GM12878 (cell line): ENCODE measurements around the gene LST1. TPM values are rescaled to one million over a fixed set of nuclear protein-coding genes. Genes with fewer than 3 reads are reported as not detected.

Source experiments
- ATAC-seq: fragments of 200-7000 bp; cut with Tn5 transposase; 3 replicates; pipeline ENCODE4 v1.9.1; 2020; ENCODE audit warnings: mild to moderate bottlenecking, moderate library complexity
- BruUV-seq: library from RNA; stranded (reverse); fragments of 400-500 nt; replicated peaks from 2 replicates; lab custom pipeline; 2021; lab: Mats Ljungman, UMichigan
- CTCF ChIA-PET: fragments of 300-600 bp; sonication (Branson Sonifier 250); formaldehyde crosslinking; extraction: SDS; loops from one replicate; lab custom pipeline; 2021; ENCODE audit warnings: inconsistent platforms; lab: Yijun Ruan, JAX
- POLR2A ChIA-PET: fragments of 350-600 bp; formaldehyde crosslinking; extraction: SDS; loops from one replicate; lab custom pipeline; 2021; ENCODE audit warnings: inconsistent platforms; lab: Charles Lee
- RAD21 ChIA-PET: fragments of 300-600 bp; sonication (Branson Sonifier 250); formaldehyde crosslinking; loops from one replicate; lab custom pipeline; 2023; ENCODE audit warnings: antibody characterized with exemption; ENCODE audit not compliant: unreplicated experiment; lab: Charles Lee
- SMC1A ChIA-PET: fragments of 300-600 bp; sonication (Branson Sonifier 250); formaldehyde crosslinking; loops from one replicate; lab custom pipeline; 2023; ENCODE audit not compliant: unreplicated experiment, uncharacterized antibody; lab: Charles Lee
- DNase-seq: peaks from one replicate; pipeline ENCODE4 v3.0.0-alpha.2; 2011; ENCODE audit warnings: low read depth, low spot score
- FAIRE-seq: peaks from 3 replicates; lab custom pipeline; 2011; peaks lifted over from hg19 to GRCh38; lab: Jason Lieb, UNC
- H2AFZ ChIP-seq: 2 replicates; pipeline ENCODE4 v1.6.0; 2011; ENCODE audit warnings: low read depth, low read length, control low read depth; ENCODE audit not compliant: control insufficient read depth
- H3K27ac ChIP-seq: 2 replicates; pipeline ENCODE4 v1.5.1; 2011; ENCODE audit warnings: control low read depth; ENCODE audit not compliant: control insufficient read depth, insufficient read depth
- H3K27me3 ChIP-seq, 2 experiments: replicated peaks in 1 of 2; 2 replicates each; pipeline versions ENCODE4 v1.6.0 to v1.6.1; 2011; ENCODE audit warnings: low read length in 1 of 2; ENCODE audit not compliant: control insufficient read depth in 2 of 2, insufficient read depth in 2 of 2
- H3K36me3 ChIP-seq, 2 experiments: 2 replicates each; pipeline ENCODE4 v1.5.1; 2011; ENCODE audit warnings: low read length in 1 of 2; ENCODE audit not compliant: control insufficient read depth in 2 of 2, insufficient read depth in 2 of 2
- H3K4me1 ChIP-seq: 2 replicates; pipeline ENCODE4 v1.6.1; 2011; ENCODE audit warnings: mild to moderate bottlenecking, low read length, moderate library complexity, mixed read lengths; ENCODE audit not compliant: control insufficient read depth, insufficient read depth
- H3K4me2 ChIP-seq: 2 replicates; pipeline ENCODE4 v1.6.0; 2011; ENCODE audit warnings: control low read depth; ENCODE audit not compliant: control insufficient read depth, insufficient read depth
- H3K4me3 ChIP-seq: fragments of 200-600 bp; sonication (generic); 2 replicates; pipeline ENCODE4 v1.5.1; 2016
- H3K79me2 ChIP-seq: 2 replicates; pipeline ENCODE4 v1.6.0; 2011; ENCODE audit warnings: low read length; ENCODE audit not compliant: control insufficient read depth, insufficient read depth
- H3K9ac ChIP-seq: 2 replicates; pipeline ENCODE4 v1.8.0; 2011; ENCODE audit warnings: low read length, control low read depth, mixed read lengths; ENCODE audit not compliant: control insufficient read depth, insufficient read depth
- H3K9me3 ChIP-seq: replicated peaks from 3 replicates; pipeline ENCODE4 v1.5.1; 2011; ENCODE audit warnings: mild to moderate bottlenecking, low read length; ENCODE audit not compliant: control insufficient read depth, insufficient read depth
- H4K20me1 ChIP-seq: 2 replicates; pipeline ENCODE4 v1.6.0; 2011; ENCODE audit not compliant: control insufficient read depth, insufficient read depth
- CHD2 ChIP-seq: IDR thresholded peaks from 2 replicates; pipeline ENCODE4 v1.6.1; 2011; ENCODE audit warnings: low read depth, low read length, improper control_type of control experiment, borderline replicate concordance
- EED ChIP-seq: sonication (generic); IDR thresholded peaks from 2 replicates; pipeline ENCODE4 v1.6.1; 2016; ENCODE audit warnings: antibody characterized with exemption, low read depth
- MTA2 ChIP-seq: fragments of 450-650 bp; IDR thresholded peaks from 2 replicates; pipeline ENCODE4 v1.6.1; 2016; ENCODE audit warnings: low read depth, mild to moderate bottlenecking, moderate library complexity
- MXI1 ChIP-seq: fragments of 150-350 bp; IDR thresholded peaks from 2 replicates; pipeline ENCODE4 v1.6.1; 2011; ENCODE audit warnings: low read depth, mild to moderate bottlenecking, inconsistent platforms, low read length, improper control_type of control experiment
- PAX5 ChIP-seq: IDR thresholded peaks from 2 replicates; pipeline ENCODE4 v1.6.1; 2011; ENCODE audit warnings: low read depth, low read length, borderline replicate concordance
- SMC3 ChIP-seq: IDR thresholded peaks from 2 replicates; pipeline ENCODE4 v1.6.1; 2011; ENCODE audit warnings: low read length, improper control_type of control experiment, borderline replicate concordance
- SREBF1 ChIP-seq: IDR thresholded peaks from 2 replicates; pipeline ENCODE4 v1.6.1; 2012; ENCODE audit warnings: mild to moderate bottlenecking, low read length
- SRF ChIP-seq, 2 experiments: IDR thresholded peaks; 2 replicates each; pipeline ENCODE4 v1.6.1; 2011; ENCODE audit warnings: low read depth in 2 of 2, low read length in 2 of 2, mild to moderate bottlenecking in 1 of 2, moderate library complexity in 1 of 2
- ZBED1 ChIP-seq: IDR thresholded peaks from 2 replicates; pipeline ENCODE4 v1.6.1; 2016; ENCODE audit warnings: borderline replicate concordance
- WGBS: methylation state at CpG from one replicate; pipeline ENCODE4 v1.1.6; 2016; ENCODE audit warnings: low lambda C conversion rate; ENCODE audit not compliant: insufficient replicate concordance, insufficient coverage; ENCODE audit errors: missing lambda C conversion rate; 5-methylcytosine and 5-hydroxymethylcytosine counted together
- in situ Hi-C: fragments of 300-500 bp; cut with MboI; formaldehyde crosslinking; loops from 9 replicates; pipeline ENCODE4 v1.14.3; 2018; ENCODE audit warnings: mixed read lengths
- intact Hi-C: fragments of 100-400 bp; cut with micrococcal nuclease; formaldehyde crosslinking; loops from one replicate; pipeline ENCODE4 v1.14.2; 2022; ENCODE audit not compliant: unreplicated experiment
- polyA plus RNA-seq, 11 experiments: library from polyadenylated mRNA; depleted of rRNA in 4 of 11; unstranded in 6 of 11; stranded (reverse) in 5 of 11; fragments of >200 nt; fragmentation: Nextera tagmentation in 4 of 11; fragmentation: Illumina TruSeq in 1 of 11; extraction: Ambion mirVana in 4 of 11; extraction: Trizol in 1 of 11; gene quantifications; 1 replicate in 1 of 11; 2 replicates in 10 of 11; pipeline versions ENCODE4 v1.2.1 to v1.2.3, GENCODE V29; 2011 to 2016; ENCODE audit warnings: inconsistent platforms in 2 of 11, missing spikeins in 2 of 11, low read depth in 1 of 11
- total RNA-seq, 4 experiments: library from RNA; depleted of rRNA in 3 of 4; stranded (reverse); fragments of >200 nt in 3 of 4; fragmentation: Illumina TruSeq in 1 of 4; extraction: Trizol in 1 of 4; gene quantifications; 2 replicates each; pipeline versions ENCODE4 v1.2.1 to v1.2.3, GENCODE V29; 2013 to 2021
- TF ChIP-seq, protein P1 (sequence below): IDR thresholded peaks from 2 replicates; pipeline ENCODE4 v1.6.1; 2012; ENCODE audit warnings: low read length, inconsistent platforms
- TF ChIP-seq, protein P2 (sequence below): IDR thresholded peaks from 2 replicates; pipeline ENCODE4 v1.6.1; 2011; ENCODE audit warnings: mild to moderate bottlenecking, low read depth, low read length, moderate library complexity; ENCODE audit not compliant: insufficient replicate concordance
- TF ChIP-seq, protein P3 (sequence below): fragments of 450-650 bp; IDR thresholded peaks from 2 replicates; pipeline ENCODE4 v1.6.1; 2017; ENCODE audit warnings: antibody characterized with exemption, mild to moderate bottlenecking, moderate library complexity
- TF ChIP-seq, protein P4 (sequence below): IDR thresholded peaks from 2 replicates; pipeline ENCODE4 v1.6.1; 2011; ENCODE audit warnings: low read depth, low read length, improper control_type of control experiment, borderline replicate concordance
- TF ChIP-seq, protein P5 (sequence below): fragments of 450-650 bp; formaldehyde crosslinking; IDR thresholded peaks from 2 replicates; pipeline ENCODE4 v1.4.0; 2020; ENCODE audit warnings: mild to moderate bottlenecking, moderate library complexity

The LST1 gene
- total and polyA plus RNA-seq, 10 of the 15 experiments (the other 5 are each of a cell fraction or from before 2014, with no cell fraction given): 4.1 to 35.5 (median 16.4) TPM

DNA sequence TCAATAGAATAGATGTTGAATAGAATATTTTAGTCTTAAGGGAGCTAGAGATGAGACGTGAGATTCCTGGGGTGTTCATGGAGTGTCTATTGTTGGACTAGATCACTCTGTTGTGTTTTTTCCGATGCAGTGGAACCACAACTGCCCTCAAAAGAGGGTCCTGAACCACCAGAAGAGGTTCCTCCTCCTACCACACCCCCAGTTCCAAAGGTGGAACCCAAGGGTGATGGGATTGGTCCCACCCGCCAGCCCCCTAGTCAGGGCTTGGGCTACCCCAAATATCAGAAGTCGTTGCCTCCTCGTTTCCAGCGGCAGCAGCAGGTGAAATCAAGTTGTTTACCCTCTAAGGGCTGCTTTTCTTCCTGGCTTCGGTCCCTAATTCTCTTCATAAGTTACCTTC, 42.9 kb downstream of the LST1 start:
- no peaks in the 10 kb centered on the region for H3K27me3 ChIP-seq
- H3K4me3 ChIP-seq: no peak overlapping the region
- H3K9me3 ChIP-seq: no peaks in the 10 kb centered on the region
- DNase-seq: no peak
- no TSS peak for BruUV-seq
- no peaks in the 10 kb centered on the region for H3K4me1 ChIP-seq
- H3K9ac ChIP-seq: no peak overlapping the region
- ChIA-PET CTCF (interaction anchor here (0.8 to 1.0 kb wide), 2 partner anchors 23 to 30 kb away, joined by 3 read pairs; no protein-coding TSS in a partner anchor), RAD21 (no interaction called here), SMC1A (interaction anchor here (1.2 kb wide), 1 partner anchor 11 kb away, joined by 4 read pairs; no protein-coding TSS in a partner anchor), POLR2A (interaction anchor here (0.5 to 1.5 kb wide), 2 partner anchors 10 to 28 kb away, joined by 3 read pairs; no protein-coding TSS in a partner anchor)
- intact Hi-C loops (no loop called here), in situ Hi-C loops (no loop called here)
- no peak overlapping the region for H3K27ac ChIP-seq
- no peak for FAIRE-seq
- H2AFZ ChIP-seq: no peak overlapping the region
- ATAC-seq: no peak
- peaks cover 5% of the 10 kb centered on the region for H3K79me2 ChIP-seq
- peaks cover 51 to 69% of the 10 kb centered on the region in 2 experiments for H3K36me3 ChIP-seq
- no peak overlapping the region for H3K4me2 ChIP-seq
- no peaks in the 10 kb centered on the region for H4K20me1 ChIP-seq
- WGBS: 84% methylated on average over 7 of the region's 7 CpGs
- TF ChIP-seq, protein P1, sequence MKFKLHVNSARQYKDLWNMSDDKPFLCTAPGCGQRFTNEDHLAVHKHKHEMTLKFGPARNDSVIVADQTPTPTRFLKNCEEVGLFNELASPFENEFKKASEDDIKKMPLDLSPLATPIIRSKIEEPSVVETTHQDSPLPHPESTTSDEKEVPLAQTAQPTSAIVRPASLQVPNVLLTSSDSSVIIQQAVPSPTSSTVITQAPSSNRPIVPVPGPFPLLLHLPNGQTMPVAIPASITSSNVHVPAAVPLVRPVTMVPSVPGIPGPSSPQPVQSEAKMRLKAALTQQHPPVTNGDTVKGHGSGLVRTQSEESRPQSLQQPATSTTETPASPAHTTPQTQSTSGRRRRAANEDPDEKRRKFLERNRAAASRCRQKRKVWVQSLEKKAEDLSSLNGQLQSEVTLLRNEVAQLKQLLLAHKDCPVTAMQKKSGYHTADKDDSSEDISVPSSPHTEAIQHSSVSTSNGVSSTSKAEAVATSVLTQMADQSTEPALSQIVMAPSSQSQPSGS: no peak
- TF ChIP-seq, protein P2, sequence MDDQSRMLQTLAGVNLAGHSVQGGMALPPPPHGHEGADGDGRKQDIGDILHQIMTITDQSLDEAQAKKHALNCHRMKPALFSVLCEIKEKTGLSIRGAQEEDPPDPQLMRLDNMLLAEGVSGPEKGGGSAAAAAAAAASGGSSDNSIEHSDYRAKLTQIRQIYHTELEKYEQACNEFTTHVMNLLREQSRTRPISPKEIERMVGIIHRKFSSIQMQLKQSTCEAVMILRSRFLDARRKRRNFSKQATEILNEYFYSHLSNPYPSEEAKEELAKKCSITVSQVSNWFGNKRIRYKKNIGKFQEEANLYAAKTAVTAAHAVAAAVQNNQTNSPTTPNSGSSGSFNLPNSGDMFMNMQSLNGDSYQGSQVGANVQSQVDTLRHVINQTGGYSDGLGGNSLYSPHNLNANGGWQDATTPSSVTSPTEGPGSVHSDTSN: no peak
- no peak for TF ChIP-seq EED
- no peak for TF ChIP-seq CHD2
- TF ChIP-seq SMC3: no peak
- TF ChIP-seq SRF (IDR thresholded peaks at IDR 0.05; ENCODE audit: low read depth in 2 of 2, low read length in 2 of 2): no peak
- no peak for TF ChIP-seq ZBED1
- TF ChIP-seq SREBF1: no peak
- TF ChIP-seq, protein P3, sequence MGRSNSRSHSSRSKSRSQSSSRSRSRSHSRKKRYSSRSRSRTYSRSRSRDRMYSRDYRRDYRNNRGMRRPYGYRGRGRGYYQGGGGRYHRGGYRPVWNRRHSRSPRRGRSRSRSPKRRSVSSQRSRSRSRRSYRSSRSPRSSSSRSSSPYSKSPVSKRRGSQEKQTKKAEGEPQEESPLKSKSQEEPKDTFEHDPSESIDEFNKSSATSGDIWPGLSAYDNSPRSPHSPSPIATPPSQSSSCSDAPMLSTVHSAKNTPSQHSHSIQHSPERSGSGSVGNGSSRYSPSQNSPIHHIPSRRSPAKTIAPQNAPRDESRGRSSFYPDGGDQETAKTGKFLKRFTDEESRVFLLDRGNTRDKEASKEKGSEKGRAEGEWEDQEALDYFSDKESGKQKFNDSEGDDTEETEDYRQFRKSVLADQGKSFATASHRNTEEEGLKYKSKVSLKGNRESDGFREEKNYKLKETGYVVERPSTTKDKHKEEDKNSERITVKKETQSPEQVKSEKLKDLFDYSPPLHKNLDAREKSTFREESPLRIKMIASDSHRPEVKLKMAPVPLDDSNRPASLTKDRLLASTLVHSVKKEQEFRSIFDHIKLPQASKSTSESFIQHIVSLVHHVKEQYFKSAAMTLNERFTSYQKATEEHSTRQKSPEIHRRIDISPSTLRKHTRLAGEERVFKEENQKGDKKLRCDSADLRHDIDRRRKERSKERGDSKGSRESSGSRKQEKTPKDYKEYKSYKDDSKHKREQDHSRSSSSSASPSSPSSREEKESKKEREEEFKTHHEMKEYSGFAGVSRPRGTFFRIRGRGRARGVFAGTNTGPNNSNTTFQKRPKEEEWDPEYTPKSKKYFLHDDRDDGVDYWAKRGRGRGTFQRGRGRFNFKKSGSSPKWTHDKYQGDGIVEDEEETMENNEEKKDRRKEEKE: no peak
- no peak for TF ChIP-seq MXI1
- TF ChIP-seq PAX5: no peak
- TF ChIP-seq MTA2: no peak
- TF ChIP-seq, protein P4, sequence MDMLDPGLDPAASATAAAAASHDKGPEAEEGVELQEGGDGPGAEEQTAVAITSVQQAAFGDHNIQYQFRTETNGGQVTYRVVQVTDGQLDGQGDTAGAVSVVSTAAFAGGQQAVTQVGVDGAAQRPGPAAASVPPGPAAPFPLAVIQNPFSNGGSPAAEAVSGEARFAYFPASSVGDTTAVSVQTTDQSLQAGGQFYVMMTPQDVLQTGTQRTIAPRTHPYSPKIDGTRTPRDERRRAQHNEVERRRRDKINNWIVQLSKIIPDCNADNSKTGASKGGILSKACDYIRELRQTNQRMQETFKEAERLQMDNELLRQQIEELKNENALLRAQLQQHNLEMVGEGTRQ: no peak
- TF ChIP-seq, protein P5, sequence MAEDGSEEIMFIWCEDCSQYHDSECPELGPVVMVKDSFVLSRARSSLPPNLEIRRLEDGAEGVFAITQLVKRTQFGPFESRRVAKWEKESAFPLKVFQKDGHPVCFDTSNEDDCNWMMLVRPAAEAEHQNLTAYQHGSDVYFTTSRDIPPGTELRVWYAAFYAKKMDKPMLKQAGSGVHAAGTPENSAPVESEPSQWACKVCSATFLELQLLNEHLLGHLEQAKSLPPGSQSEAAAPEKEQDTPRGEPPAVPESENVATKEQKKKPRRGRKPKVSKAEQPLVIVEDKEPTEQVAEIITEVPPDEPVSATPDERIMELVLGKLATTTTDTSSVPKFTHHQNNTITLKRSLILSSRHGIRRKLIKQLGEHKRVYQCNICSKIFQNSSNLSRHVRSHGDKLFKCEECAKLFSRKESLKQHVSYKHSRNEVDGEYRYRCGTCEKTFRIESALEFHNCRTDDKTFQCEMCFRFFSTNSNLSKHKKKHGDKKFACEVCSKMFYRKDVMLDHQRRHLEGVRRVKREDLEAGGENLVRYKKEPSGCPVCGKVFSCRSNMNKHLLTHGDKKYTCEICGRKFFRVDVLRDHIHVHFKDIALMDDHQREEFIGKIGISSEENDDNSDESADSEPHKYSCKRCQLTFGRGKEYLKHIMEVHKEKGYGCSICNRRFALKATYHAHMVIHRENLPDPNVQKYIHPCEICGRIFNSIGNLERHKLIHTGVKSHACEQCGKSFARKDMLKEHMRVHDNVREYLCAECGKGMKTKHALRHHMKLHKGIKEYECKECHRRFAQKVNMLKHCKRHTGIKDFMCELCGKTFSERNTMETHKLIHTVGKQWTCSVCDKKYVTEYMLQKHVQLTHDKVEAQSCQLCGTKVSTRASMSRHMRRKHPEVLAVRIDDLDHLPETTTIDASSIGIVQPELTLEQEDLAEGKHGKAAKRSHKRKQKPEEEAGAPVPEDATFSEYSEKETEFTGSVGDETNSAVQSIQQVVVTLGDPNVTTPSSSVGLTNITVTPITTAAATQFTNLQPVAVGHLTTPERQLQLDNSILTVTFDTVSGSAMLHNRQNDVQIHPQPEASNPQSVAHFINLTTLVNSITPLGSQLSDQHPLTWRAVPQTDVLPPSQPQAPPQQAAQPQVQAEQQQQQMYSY: no peak
